Activated CD4-positive, CD25-positive, alpha-beta regulatory T cell treated with anti-CD3 and anti-CD28 coated beads, Interleukin-2, amount 50 U/mL, for 16 hours (primary cell): Measurements from ENCODE around the gene ADARB2.

ENCODE experiments used
- DNase-seq: peaks from one replicate; pipeline ENCODE4 v3.0.0-alpha.2; 2020; ENCODE audit warnings: low read depth, low spot score

The ADARB2 gene

GRCh38 chr10:1211844-1212570 is 525.3 kb downstream of the ADARB2 start:
- no peak for DNase-seq

- no peak for DNase-seq
Measured at GRCh38 chr10:1210667-1211066, 526.7 kb downstream of the ADARB2 start.

DNA sequence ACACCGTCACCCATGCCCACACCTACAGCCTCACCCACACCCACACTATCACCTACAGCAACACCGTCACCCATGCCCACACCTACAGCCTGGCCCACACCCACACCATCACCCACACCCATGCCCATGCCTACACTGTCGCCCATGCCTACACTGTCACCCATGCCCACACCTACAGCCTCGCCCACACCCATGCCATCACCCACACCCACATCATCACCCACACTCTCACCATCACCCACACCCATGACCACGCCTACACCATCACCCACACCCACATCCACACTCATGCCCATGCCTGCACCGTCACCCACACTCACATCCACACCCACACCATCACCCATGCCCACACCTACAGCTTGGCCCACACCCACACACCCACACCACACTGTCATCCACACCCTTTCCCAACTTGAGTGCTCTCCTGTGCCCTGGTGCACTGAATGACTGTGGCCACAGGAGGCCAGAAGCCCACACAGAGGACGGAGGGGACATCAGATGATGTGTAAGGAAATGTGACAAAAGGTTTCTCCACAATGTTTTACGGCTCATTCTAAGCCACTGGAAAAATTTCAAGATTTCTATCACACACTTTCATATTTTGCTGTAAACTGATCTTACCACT is 527.9 kb downstream of the ADARB2 start:
- no peak for DNase-seq

DNA sequence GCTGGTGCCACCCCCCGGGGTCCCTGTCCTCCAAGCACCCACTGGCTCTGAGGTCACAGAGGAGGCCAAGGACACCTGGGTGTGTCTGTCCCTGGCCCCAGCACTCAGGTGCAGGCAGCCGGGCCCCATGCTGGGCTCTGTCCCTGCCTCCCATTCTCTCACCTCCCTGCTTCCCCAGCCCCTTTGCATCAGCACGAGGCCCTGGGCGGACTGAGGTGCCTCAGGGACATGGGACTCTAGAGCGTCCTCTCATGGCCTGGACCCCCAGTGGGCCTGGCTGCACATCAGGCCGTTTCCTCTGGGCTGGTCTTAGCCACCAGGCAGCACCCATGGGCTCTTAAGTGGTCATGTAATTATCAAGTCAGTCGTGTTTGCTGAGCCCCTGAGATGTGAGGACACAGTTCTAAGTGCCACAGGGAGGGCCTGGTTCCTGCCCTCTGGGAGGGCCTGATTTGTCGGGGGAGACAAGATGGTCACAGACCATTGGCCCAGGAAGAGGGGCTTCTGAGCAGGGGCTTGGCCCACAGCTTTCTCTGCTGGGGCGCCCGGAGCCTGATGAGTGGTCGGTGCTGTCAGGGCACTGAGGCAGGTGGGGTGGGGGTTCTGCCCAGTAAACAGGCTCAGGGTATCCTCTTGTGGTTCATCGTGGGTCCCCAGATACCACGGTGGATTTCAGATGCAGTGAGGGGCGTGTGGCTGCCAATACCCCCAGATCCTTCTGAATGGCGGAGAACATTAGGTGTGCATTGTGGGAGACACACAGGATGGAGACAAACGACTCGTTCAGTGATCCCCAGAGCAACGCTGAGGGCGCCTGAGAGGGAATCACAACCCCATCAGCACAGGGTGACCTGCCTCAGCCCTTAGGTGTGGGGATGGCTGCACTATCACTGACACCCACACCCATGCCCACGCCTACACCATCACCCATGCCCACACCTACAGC is 528.7 kb downstream of the ADARB2 start:
- DNase-seq: no peak

GRCh38 chr10:1206601-1207000 is 530.7 kb downstream of the ADARB2 start:
- DNase-seq: no peak

GRCh38 chr10:1206101-1206500 is 531.2 kb downstream of the ADARB2 start:
- no peak for DNase-seq

- DNase-seq: no peak
Measured at GRCh38 chr10:1205450-1206030, 531.8 kb downstream of the ADARB2 start.

GRCh38 chr10:1204434-1205326 is 532.6 kb downstream of the ADARB2 start:
- no peak for DNase-seq

DNA sequence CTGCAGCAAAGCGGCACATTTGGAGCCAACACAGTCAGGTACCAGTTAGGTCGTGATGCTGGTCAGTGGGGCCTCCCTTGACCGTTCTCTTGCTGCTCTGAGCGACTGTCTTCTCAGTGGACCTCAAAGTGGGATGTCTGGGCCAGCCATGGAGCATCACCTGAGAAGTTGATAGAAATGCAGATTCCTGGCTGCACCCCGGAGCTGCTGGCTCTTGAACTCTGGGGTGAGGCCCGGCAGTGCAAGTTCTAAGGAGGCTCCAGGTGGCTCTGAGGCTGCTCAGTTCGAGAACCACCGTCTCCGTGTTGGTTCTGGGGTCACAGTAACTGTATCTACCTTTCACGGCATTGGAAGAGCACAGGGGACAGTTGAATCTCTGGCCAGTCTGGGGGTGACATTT is 533.6 kb downstream of the ADARB2 start:
- DNase-seq: no peak

DNA sequence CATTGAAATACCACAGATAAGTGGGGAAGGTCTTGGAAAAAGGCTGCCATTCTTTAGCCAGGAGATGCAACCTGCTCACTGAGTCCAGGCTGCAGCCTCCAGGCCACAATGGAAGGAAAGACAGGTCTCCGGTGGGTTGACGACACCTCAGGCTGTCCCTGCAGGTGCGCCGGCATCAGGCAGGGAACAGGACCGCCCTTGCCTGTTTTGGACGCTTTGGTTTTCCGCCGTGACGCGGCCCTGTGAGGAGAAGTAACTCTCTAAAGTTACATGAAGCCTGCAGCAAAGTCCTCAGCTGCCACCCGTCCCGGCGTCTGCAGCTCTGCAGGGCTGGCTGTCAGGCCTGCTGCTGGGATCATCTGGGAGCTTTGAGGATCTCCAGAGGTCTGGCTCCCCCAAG is 534.1 kb downstream of the ADARB2 start:
- DNase-seq: no peak

- no peak for DNase-seq
Measured at GRCh38 chr10:1202343-1202742, 535.0 kb downstream of the ADARB2 start.

DNA sequence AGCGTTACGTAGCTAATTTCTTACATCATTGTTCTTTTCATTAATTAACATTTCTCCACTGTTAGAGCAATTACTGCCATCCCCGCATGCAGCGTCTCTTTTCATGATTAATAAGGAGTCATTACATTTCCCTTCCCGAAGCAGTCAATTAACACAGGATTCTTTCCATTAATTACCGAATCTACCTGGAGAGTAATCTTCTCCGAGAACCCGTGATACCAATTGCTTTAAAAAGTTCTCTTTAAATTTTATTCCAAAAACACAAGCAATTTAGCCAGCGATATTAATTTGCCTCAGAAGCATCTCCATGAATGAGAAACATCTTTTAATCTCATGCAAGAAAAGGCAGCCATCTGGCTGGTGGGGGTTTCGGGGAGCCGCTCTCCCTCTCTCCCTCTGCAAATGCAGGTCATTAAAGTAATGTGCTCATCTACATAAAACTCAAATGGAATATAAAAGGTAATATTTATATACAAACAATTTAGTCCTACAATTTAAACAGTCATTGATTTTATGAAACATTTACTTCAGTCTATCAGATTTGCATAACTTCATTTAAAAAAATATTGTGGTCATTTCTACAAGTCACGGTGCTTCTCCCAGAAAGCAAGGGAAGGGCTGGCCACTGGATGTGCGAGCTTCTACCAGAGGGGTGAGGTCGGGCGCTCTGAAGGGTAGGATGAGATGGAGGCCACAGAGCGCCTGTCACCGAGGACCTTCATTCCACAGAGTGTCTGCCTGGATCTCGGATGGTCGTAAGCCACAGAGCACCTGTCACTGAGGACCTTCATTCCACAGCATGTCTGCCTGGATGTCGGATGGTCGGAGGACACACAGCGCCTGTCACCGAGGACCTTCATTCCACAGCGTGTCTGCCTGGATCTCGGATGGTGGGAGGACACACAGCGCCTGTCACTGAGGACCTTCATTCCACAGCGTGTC is 536.2 kb downstream of the ADARB2 start:
- no peak for DNase-seq

DNA sequence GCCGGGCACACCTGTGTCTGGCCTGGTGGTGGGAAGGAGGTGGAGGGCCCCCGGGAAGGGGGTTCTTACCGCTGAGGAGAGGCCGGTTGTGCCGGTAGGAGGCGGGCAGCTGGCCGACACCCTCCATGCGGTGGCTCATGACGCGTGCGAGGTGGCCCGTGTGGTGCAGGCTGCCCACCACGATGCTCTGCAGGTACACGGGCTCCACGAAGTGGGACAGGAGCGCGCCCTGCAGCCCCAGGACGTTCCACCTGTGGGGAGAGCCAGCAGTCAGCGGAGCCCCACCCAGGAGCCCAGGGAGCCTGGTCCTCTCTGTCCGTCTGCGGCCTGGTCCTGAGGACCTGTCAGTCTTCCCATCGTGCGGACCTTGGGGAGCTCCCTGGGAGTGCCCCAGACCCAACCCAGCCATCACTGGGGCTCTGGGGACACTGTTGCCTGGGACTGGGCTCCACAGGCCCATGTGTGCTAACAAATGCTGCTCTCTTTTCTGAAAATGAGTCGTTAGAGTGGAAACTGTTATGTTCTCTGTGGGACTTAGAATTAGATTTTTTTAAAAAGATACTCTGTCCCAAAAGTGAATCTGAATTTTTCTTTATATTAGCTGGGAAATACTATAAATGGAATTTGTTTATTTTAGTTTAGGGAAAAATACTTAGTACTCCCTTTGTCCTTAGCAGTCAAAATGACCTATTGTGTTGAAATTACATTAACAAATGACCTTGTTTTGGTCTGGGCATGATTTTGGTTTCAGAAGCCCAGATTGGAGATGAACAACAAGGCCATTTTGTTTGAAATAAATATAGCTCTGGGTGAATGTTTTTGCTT is 537.2 kb downstream of the ADARB2 start:
- no peak for DNase-seq

- no peak for DNase-seq
Measured at GRCh38 chr10:1199345-1199673, 538.0 kb downstream of the ADARB2 start.

- DNase-seq: no peak
Measured at GRCh38 chr10:1198453-1199344, 538.6 kb downstream of the ADARB2 start.

DNA sequence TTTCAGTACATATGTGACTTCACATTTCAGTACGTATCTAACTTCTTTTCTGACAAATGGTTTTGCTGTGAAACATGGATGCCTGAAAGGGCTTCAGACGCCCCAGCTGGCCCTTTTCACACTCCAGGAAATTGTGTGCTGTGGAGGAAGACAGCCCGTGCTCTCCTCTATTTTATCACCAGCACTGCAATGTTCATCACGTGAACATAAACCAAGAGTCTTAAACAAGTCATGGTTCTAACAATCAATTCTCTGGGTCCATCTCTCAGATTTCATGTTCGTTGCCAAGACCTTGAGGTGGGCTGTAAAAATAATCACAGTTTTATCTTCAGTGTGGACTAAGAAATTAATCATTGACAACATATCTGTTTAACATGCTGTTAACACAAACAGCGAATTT is 539.9 kb downstream of the ADARB2 start:
- DNase-seq: no peak

DNA sequence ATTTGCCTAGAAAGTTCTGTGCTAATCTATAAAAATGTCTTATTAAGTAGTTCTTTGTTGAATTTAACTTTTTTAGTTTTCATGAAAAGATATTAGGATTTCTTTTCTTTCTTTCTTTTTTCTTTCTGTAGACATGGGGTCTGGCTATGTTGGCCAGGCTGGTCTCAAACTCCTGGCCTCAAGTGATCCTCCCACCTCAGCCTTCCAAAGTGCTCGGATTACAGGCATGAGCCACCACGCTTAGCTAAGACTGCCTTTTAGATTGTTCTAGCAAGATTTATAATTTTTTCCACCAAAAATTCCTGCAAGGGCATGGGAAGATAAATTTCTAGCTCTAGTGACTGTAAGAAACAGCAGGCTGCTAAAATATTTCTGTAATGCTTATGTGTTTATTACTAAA is 540.7 kb downstream of the ADARB2 start:
- DNase-seq: no peak

DNA sequence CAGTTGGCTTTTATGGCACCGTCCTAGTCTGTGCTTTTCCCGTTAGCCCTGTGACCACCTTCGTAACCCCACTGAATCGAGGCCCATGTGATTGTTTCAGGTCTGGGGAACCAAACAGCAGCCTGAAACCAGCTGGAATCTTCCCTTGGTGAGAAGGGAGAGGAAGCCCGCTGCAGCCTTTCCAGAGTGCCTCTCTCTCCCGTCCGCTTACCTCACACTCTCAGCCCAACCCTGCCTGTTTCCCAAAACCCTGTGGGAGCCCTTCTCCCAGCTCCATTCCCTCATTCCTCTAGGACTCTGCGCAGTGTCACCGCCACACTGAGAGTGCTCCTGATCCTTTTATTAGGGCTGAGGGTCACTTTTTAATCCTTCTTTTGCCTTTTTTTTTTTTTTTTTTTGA is 541.5 kb downstream of the ADARB2 start:
- DNase-seq: no peak
